ENCODE measurements around the gene GRHL1. TPM values are rescaled to one million over a fixed set of nuclear protein-coding genes. Genes with fewer than 3 reads are reported as not detected.

Gene GRHL1
- total and polyA plus RNA-seq, 2 experiments from 2014 or later: 2.9 to 4.2 TPM

GRCh38 chr2:9949239-9949991 lies 2.1 kb upstream of the GRHL1 start:
- Histone ChIP-seq H4K20me1 (replicated peaks; ENCODE audit: insufficient read depth) (no peaks in the 10 kb centered on the region), H3K27me3 (ENCODE audit: insufficient read depth) (peaks cover 40% of the 10 kb centered on the region), H3K36me3 (ENCODE audit: insufficient read depth) (no peaks in the 10 kb centered on the region), H3K9me2 (ENCODE audit: insufficient read depth) (no peaks in the 10 kb centered on the region), H3K79me2 (replicated peaks; ENCODE audit: insufficient read depth) (no peaks in the 10 kb centered on the region), H3F3A (replicated peaks; ENCODE audit: low read depth) (no peaks in the 10 kb centered on the region), H3K27ac (ENCODE audit: low read depth) (no peak overlapping the region), H3K4me1 (ENCODE audit: insufficient read depth) (no peaks in the 10 kb centered on the region), H3K4me2 (no peak overlapping the region), H3K4me3 (no peak overlapping the region), H2AFZ (no peak overlapping the region)
- Mint-ChIP-seq H3K9me3 (no peaks in the 10 kb centered on the region), H3K36me3 (ENCODE audit: low read depth) (no peaks in the 10 kb centered on the region), H3K4me3 (peak overlapping the region; percentile 78), H3K27ac (no peak overlapping the region), H3K27me3 (ENCODE audit: insufficient read depth, low read depth, poor library complexity) (peaks cover 24% of the 10 kb centered on the region), H3K4me1 (peaks cover 10% of the 10 kb centered on the region)
- DNase-seq (ENCODE audit: low spot score) (peak; percentile 14), ATAC-seq (no peak)
- TF ChIP-seq ZNF462 (CRISPR knock-in tag; IDR thresholded peaks at IDR 0.05) (no peak), ZNF114 (CRISPR knock-in tag; IDR thresholded peaks at IDR 0.05) (no peak), EZH2 (IDR thresholded peaks at IDR 0.05; ENCODE audit: low read depth, unreplicated experiment) (no peak), POLR2AphosphoS5 (IDR thresholded peaks at IDR 0.05; ENCODE audit: low read depth) (no peak), JUNB (IDR thresholded peaks at IDR 0.05; ENCODE audit: unreplicated experiment) (no peak), ZNF331 (CRISPR knock-in tag; IDR thresholded peaks at IDR 0.05; ENCODE audit: low read depth) (no peak), NANOG (IDR thresholded peaks at IDR 0.05; ENCODE audit: borderline replicate concordance) (no peak), EZH2phosphoT487 (IDR thresholded peaks at IDR 0.05; ENCODE audit: unreplicated experiment) (no peak), CREB1 (CRISPR knock-in tag; IDR thresholded peaks at IDR 0.05; ENCODE audit: low read depth) (no peak), CTCF (conservative IDR thresholded peaks at IDR 0.05; ENCODE audit: low read depth in 2 of 2) (no peak), STAT1 (IDR thresholded peaks at IDR 0.05; ENCODE audit: unreplicated experiment) (no peak), REST (IDR thresholded peaks at IDR 0.05; ENCODE audit: unreplicated experiment) (no peak)
- TF ChIP-seq, protein P1, sequence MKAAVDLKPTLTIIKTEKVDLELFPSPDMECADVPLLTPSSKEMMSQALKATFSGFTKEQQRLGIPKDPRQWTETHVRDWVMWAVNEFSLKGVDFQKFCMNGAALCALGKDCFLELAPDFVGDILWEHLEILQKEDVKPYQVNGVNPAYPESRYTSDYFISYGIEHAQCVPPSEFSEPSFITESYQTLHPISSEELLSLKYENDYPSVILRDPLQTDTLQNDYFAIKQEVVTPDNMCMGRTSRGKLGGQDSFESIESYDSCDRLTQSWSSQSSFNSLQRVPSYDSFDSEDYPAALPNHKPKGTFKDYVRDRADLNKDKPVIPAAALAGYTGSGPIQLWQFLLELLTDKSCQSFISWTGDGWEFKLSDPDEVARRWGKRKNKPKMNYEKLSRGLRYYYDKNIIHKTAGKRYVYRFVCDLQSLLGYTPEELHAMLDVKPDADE (IDR thresholded peaks at IDR 0.05): no peak
